GM11168 (cell line): ENCODE measurements around the gene AQP5.

Source experiments
- in situ Hi-C: fragments of 300-500 bp; cut with MboI; formaldehyde crosslinking; loops from one replicate; pipeline ENCODE4 v1.12.0; 2022; ENCODE audit warnings: low sequenced_read_pairs; ENCODE audit not compliant: unreplicated experiment

Gene AQP5

DNA sequence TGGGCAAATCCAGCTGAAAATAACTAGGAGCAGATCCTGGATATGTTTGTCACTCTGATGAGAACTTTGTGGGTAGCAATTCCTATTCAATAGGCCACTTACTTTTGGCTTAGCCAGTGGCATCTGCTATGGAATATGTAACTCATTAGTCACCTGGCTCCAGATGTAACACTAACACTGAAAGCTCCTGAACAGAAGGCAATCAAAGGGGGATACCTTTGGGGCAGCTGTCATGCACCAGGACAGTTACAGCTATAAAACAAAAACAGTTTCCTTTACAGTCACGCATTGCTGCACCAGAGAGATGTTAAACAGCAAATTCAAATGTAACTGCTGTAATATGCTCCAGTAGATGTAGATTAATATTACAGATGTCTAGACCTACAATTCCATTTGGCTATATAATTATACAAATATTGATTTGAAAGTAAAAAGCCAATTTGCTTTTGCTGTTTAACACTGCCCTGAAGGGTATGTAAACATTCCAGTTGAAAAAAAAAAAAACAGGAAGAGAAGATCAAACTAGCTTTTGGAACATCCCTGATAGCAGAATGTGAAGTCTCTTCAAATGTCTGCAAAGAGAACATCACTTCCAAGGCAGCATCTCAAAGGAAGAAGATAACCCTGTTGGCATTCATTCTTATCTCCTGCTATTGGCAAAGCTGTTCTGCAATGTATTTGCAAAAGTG is 45.2 kb downstream of the AQP5 start:
- in situ Hi-C loops: no loop called here

DNA sequence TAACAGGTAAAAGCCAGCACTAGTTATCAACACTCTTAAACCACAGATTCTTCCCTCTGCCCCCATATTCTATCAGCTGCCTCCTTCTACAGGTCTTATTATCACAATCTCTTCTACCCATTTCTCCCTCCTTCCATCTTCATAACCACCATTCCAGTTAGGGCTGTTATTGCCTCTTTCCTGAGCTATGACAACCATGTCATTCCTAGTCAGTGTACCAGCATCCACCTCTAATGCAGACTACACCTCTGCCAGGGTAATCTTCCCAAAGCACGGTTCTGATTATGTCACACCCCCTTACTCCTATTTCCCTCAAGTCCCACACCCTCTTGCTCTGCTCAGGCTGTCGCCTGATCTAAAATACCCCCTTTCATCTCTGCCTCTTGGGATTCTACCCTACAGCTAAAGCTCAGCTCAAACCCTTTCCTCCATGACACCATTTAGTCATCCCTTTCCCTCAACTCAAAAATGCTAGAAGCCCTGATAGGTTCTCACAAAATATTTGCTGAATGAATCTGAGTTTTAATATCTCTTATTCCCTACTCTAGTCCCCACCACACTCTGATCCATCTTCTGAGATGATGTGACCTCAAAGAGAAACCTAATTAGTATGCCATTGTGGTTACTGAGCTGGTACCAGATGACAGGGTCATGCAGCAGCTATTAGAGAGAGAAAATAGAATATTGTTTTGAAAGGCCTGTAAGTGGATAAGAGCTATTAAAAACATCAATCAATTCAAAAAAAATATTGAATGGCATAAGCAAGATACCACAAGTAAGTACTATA is 51.9 kb downstream of the AQP5 start:
- in situ Hi-C loops: no loop called here

DNA sequence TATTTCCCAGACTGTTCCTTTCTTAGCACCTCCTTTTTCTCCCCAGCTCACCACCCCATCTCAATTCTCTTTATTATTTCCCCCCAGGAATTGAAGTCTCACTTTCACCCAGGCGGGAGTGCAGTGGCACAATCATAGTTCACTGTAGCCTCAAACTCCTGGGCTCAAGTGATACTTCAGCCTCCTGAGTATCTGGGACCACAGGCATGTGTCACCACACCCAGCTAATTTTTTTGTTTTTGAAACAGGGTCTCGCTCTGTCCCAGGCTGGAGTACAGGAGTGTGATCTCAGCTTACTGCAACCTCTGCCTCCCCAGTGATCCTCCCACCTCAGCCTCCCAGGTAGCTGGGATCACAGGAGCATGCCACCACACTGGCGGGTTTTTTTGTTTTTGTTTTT is 52.7 kb downstream of the AQP5 start:
- in situ Hi-C loops: no loop called here
